AG04450 (cell line): ENCODE data around the gene RAB11FIP4. TPM values are rescaled to one million over a fixed set of nuclear protein-coding genes. Genes with fewer than 3 reads are reported as not detected.

ENCODE experiments used
- CTCF ChIA-PET: fragments of 300-600, 350-600 bp; formaldehyde crosslinking; extraction: SDS; loops from one replicate; lab custom pipeline; 2022; ENCODE audit warnings: antibody characterized with exemption, inconsistent platforms; lab: Charles Lee
- POLR2A ChIA-PET: fragments of 350-600 bp; formaldehyde crosslinking; extraction: SDS; loops from one replicate; lab custom pipeline; 2021; ENCODE audit warnings: antibody characterized with exemption, inconsistent platforms; lab: Yijun Ruan, JAX
- DNase-seq: peaks from one replicate; pipeline ENCODE4 v3.0.0-alpha.2; 2011; ENCODE audit warnings: low read depth, low spot score
- H3K27ac ChIP-seq: one replicate; pipeline ENCODE4 v1.5.1; 2012; ENCODE audit warnings: low read depth, low read length, control low read depth
- H3K27me3 ChIP-seq: one replicate; pipeline ENCODE4 v1.6.0; 2012; ENCODE audit warnings: low read length; ENCODE audit not compliant: control insufficient read depth, insufficient read depth
- H3K4me3 ChIP-seq: 2 replicates; pipeline ENCODE4 v1.5.1; 2011; ENCODE audit warnings: mild to moderate bottlenecking, low read depth, low read length, control low read depth
- H3K9me3 ChIP-seq: 2 replicates; pipeline ENCODE4 v1.5.1; 2012; ENCODE audit warnings: low read length; ENCODE audit not compliant: control insufficient read depth, insufficient read depth
- polyA plus RNA-seq: library from polyadenylated mRNA; depleted of rRNA; stranded (reverse); fragments of >200 nt; gene quantifications from 2 replicates; pipeline ENCODE4 v1.2.3, GENCODE V29; 2011
- TF ChIP-seq, protein P1 (sequence below): IDR thresholded peaks from 2 replicates; pipeline ENCODE4 v1.5.1; 2011; ENCODE audit warnings: low read depth, low read length, control low read depth, inconsistent platforms

RAB11FIP4 gene
- polyA plus RNA-seq, 1 experiment, result 0.58 TPM

GRCh38 chr17:31431098-31431851 lies 39.8 kb downstream of the RAB11FIP4 start:
- CTCF ChIA-PET, result no interaction called here
- peaks cover 47% of the 10 kb centered on the region for H3K27me3 ChIP-seq

DNA sequence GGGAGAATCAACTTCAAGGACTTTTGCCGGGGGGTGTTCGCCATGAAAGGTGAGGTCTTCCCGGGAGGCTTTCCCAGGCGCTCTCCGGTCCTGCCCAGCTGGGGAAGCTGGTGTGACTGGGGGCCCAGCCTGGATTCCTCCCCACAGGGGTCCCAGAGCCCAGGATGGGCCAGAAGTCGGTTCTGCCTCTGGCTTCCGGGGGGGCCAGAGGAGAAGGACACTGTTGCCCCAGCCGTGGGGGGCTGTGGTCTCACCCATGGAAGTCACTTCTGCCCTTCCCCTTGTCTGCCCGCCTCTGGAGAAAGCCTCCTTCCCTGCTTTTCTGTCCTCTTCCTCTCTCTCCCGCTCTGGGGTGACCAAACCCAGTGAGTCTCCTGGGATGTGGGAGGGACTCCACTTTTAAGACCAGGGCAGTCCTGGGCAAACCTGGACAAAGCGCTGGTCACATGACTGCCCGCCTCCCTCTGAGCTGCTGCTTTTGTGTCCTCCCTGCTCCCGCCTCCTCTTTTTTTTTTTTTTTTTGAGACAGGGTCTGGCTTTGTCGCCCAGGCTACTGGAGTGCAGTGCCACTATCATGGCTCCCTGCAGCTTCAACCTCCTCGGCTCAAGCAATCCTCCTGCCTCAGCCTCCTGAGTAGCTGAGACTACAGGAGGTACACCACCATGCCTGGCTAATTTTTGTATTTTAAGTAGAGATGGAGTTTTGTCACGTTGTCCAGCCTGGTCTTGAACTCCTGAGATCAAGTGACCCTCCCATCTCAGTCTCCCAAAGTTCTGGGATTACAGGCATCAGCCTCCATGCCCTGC lies 40.6 kb downstream of the RAB11FIP4 start:
- no peaks in the 10 kb centered on the region; the same call in 1 of the 2 replicates for H3K9me3 ChIP-seq
- POLR2A ChIA-PET, result interaction anchor here (0.6 kb wide), 1 partner anchor 44 kb away, joined by 4 read pairs; no protein-coding TSS in a partner anchor
- no peak overlapping the region for H3K4me3 ChIP-seq
- no peak for DNase-seq
- TF ChIP-seq, protein P1, sequence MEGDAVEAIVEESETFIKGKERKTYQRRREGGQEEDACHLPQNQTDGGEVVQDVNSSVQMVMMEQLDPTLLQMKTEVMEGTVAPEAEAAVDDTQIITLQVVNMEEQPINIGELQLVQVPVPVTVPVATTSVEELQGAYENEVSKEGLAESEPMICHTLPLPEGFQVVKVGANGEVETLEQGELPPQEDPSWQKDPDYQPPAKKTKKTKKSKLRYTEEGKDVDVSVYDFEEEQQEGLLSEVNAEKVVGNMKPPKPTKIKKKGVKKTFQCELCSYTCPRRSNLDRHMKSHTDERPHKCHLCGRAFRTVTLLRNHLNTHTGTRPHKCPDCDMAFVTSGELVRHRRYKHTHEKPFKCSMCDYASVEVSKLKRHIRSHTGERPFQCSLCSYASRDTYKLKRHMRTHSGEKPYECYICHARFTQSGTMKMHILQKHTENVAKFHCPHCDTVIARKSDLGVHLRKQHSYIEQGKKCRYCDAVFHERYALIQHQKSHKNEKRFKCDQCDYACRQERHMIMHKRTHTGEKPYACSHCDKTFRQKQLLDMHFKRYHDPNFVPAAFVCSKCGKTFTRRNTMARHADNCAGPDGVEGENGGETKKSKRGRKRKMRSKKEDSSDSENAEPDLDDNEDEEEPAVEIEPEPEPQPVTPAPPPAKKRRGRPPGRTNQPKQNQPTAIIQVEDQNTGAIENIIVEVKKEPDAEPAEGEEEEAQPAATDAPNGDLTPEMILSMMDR, result no peak
- no peak overlapping the region for H3K27ac ChIP-seq
- CTCF ChIA-PET, result no interaction called here
- peaks cover 46% of the 10 kb centered on the region for H3K27me3 ChIP-seq

More at GRCh38 chr17:31431098-31431851, 39.8 kb downstream of the RAB11FIP4 start:
- Histone ChIP-seq H3K4me3 (no peak overlapping the region), H3K9me3 (no peaks in the 10 kb centered on the region; the same call in 1 of the 2 replicates), H3K27ac (no peak overlapping the region)
- POLR2A ChIA-PET, result interaction anchor here (0.6 kb wide), 1 partner anchor 45 kb away, joined by 4 read pairs; no protein-coding TSS in a partner anchor
- DNase-seq, result no peak
- TF ChIP-seq, protein P1, result no peak

- TF ChIP-seq, protein P1, result no peak
- Histone ChIP-seq H3K27me3 (peaks cover 37% of the 10 kb centered on the region), H3K27ac (no peak overlapping the region), H3K4me3 (no peak overlapping the region), H3K9me3 (no peaks in the 10 kb centered on the region; the same call in 1 of the 2 replicates)
- no peak for DNase-seq
- POLR2A ChIA-PET, result interaction anchor here (0.7 kb wide), 1 partner anchor 607 kb away, joined by 9 read pairs; no protein-coding TSS in a partner anchor
- CTCF ChIA-PET, result no interaction called here
Observed at GRCh38 chr17:31433091-31433790, 41.8 kb downstream of the RAB11FIP4 start.

GRCh38 chr17:31433811-31434726 lies 42.6 kb downstream of the RAB11FIP4 start:
- TF ChIP-seq, protein P1, result no peak
- no peak overlapping the region for H3K4me3 ChIP-seq
- ChIA-PET CTCF (interaction anchor here (1.4 kb wide), 1 partner anchor 408 kb away, joined by 10 read pairs; no protein-coding TSS in a partner anchor), POLR2A (interaction anchor here (0.7 kb wide), 1 partner anchor 608 kb away, joined by 9 read pairs; no protein-coding TSS in a partner anchor)
- H3K27me3 ChIP-seq, result peaks cover 33% of the 10 kb centered on the region
- H3K27ac ChIP-seq, result no peak overlapping the region
- no peak for DNase-seq
- H3K9me3 ChIP-seq, result no peaks in the 10 kb centered on the region; the same call in 1 of the 2 replicates
